Measurements from ENCODE around the gene MEPE.
"Not testable (repeated sequence)": the region's sequence is repeated elsewhere in the genome, so short reads cannot be mapped to it uniquely, and the experiment has no call there.

The MEPE gene

DNA sequence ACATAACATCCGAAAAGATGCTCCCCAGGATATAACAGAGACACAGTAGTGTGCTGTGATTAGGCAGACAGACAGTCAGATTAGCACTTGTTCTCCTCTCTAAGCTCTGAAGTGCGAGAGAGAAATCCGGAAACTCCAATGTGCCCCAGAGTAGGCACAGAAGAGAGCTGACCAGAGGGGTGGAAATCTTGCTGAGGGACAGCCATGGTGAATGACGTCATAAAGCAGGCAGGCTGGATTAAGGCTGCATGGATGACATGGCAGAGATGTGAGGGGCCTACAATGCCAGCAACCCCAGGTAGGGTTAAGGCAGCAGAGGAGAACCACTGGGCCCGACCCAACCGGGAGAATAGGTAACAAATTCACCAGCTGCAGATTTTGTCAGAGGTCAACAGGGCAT lies 53.3 kb downstream of the MEPE start:
- no peak for DNase-seq

DNA sequence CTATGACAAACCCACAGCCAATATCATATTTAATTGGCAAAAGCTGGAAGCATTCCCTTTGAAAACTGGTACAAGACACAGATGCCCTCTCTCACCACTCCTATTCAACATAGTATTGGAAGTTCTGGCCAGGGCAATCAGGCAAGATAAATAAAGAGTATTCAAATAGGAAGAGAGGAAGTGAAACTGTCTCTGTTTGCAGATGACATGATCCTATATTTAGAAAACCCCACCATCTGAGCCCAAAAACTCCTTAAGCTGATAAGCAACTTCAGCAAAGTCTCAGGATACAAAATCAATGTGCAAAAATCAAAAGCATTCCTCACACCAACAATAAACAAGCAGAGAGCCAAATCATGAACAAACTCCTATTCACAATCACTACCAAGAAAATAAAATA lies 58.0 kb downstream of the MEPE start:
- DNase-seq = not testable (repeated sequence)

DNA sequence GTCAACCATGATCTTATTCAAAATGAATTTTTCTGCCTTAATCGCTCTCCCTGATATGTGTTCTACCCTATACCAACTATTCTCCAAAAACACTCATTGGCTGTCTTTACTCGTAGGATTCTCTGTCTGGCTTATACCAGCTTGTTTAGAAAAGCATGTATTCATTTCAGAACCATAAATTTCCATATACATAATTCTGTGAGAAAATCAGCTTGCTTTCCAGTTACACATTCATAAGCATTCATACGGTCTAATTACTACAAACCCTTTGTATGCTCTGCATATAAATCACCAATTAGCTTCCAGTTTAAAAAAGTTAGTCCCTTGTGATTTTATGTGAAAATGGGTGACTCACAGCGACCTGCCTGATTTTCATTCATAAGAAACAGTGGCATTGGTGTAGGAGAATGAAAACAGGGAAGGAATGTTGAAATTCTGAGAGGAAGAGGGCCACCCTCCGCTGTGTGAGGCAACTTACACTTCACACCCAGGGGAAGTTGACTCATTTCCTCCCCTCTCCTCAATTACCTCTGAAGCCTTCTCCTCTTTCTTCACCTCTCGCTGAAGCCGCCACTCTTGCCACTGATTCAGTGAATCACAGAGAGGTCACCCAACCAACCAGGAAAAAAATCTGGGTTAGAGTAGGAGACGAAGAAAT lies 63.3 kb downstream of the MEPE start:
- no peak for DNase-seq
